ENCODE data around the gene DGKD.

The DGKD gene

DNA sequence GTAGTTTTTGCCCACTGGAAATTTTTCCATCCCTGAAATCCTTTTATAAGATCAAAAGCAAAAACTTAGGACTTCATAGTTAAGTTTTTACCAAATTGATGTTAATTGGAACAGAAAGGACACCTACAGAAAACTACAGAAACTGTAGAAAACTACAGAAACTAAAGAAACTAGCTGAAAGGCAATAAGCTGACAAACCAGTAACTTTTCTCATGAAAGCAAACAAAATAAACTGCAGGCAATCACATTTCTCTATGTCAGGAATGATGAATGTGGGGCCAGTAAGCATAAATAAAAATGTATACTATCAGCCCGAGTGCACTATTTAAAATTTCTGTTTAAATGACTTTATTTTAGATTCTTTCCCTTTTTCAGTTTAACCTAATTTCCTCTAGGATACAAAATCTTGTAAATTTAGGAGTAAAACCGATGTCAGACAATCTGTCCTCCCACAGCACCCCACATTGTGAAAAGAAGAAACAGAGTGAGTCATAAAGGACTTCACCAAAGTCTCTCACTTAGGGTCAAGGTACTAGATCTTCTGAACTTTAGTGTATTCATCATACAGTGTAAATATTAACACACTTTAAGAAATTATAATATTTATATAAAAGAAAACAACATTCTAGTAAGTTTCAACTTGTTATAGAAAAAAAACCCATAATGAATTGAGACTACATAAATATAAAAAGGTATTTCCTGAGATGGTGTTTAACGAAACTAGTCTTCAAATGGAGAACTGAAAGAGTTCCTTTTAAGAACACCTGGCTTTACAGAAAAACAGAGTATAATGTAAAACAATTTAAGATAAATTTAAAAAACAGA lies 165.7 kb downstream of the DGKD start:
- no peak for DNase-seq

Measured in stimulated activated naive CD4-positive, alpha-beta T cell treated with Interleukin-2 at 50 U/mL for 16 hours (primary cell).